Measurements from ENCODE around the gene TYMS. TPM values are rescaled to one million over a fixed set of nuclear protein-coding genes. Genes with fewer than 3 reads are reported as not detected.

The TYMS gene
- total and polyA plus RNA-seq, 9 of the 15 experiments (the other 6 are each of a cell fraction or from before 2014, with no cell fraction given) = 69.1 to 409 (median 175) TPM

DNA sequence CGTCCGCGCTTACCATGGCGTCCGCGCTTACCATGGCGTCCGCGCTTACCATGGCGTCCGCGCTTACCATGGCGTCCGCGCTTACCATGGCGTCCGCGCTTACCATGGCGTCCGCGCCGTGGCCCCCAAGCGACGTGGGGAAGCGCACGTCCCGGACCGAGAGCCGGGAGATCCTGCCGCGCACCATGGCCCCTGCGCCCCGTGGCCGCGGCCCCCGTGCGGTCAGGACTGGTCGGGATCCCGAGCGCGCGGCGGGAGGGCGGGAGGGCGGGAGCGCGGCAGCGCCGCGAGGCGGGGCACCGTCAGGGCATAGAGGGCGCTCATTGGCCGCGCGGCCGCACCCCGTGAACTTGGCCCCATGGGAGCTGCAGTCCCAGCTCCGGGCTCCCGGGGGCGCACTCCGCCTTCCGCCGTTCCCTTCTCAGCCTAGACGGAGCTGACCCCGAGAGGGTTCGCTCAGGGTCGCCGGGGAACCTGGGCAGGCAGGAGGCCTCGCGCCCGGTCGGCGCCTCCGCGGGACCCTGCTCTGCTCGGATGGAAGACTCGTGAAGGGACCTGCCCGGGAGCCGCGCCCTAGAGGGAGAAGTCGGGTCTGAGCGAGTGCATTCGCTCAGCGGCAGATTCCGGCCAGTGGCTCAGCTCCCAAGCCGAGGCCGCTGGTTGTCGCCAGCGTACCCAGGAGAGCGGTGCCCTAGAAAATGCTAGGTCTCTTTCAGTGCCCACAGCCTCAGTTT, 55.1 kb downstream of the TYMS start, which contains the start of gene ENOSF1 (continued):
- TF ChIP-seq, protein P1, sequence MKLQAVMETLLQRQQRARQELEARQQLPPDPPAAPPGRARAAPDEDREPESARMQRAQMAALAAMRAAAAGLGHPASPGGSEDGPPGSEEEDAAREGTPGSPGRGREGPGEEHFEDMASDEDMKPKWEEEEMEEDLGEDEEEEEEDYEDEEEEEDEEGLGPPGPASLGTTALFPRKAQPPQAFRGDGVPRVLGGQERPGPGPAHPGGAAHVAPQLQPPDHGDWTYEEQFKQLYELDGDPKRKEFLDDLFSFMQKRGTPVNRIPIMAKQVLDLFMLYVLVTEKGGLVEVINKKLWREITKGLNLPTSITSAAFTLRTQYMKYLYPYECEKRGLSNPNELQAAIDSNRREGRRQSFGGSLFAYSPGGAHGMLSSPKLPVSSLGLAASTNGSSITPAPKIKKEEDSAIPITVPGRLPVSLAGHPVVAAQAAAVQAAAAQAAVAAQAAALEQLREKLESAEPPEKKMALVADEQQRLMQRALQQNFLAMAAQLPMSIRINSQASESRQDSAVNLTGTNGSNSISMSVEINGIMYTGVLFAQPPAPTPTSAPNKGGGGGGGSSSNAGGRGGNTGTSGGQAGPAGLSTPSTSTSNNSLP (IDR thresholded peaks at IDR 0.05; ENCODE audit: borderline replicate concordance, low read depth, low read length) = no peak
- TF ChIP-seq ZNF263 (CRISPR knock-in tag; IDR thresholded peaks at IDR 0.05; ENCODE audit: borderline replicate concordance) = peak; percentile 61
- TF ChIP-seq FOXA3 (CRISPR knock-in tag; conservative IDR thresholded peaks at IDR 0.05 in 1 of 2, IDR thresholded peaks at IDR 0.05 in 1 of 2) = peak in 1 of 2 experiments; percentile 50; a peak in 1 of 4 replicates
- TF ChIP-seq, protein P2, sequence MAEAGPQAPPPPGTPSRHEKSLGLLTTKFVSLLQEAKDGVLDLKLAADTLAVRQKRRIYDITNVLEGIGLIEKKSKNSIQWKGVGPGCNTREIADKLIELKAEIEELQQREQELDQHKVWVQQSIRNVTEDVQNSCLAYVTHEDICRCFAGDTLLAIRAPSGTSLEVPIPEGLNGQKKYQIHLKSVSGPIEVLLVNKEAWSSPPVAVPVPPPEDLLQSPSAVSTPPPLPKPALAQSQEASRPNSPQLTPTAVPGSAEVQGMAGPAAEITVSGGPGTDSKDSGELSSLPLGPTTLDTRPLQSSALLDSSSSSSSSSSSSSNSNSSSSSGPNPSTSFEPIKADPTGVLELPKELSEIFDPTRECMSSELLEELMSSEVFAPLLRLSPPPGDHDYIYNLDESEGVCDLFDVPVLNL (CRISPR knock-in tag; IDR thresholded peaks at IDR 0.05; ENCODE audit: low read depth) = peak; percentile 75; the same call in 1 of the 2 replicates
- TF ChIP-seq DACH1 (IDR thresholded peaks at IDR 0.05; ENCODE audit: partially characterized antibody) = no peak
- TF ChIP-seq, protein P3, sequence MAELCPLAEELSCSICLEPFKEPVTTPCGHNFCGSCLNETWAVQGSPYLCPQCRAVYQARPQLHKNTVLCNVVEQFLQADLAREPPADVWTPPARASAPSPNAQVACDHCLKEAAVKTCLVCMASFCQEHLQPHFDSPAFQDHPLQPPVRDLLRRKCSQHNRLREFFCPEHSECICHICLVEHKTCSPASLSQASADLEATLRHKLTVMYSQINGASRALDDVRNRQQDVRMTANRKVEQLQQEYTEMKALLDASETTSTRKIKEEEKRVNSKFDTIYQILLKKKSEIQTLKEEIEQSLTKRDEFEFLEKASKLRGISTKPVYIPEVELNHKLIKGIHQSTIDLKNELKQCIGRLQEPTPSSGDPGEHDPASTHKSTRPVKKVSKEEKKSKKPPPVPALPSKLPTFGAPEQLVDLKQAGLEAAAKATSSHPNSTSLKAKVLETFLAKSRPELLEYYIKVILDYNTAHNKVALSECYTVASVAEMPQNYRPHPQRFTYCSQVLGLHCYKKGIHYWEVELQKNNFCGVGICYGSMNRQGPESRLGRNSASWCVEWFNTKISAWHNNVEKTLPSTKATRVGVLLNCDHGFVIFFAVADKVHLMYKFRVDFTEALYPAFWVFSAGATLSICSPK (IDR thresholded peaks at IDR 0.05; ENCODE audit: borderline replicate concordance) = no peak
- TF ChIP-seq ETV5 (CRISPR knock-in tag; IDR thresholded peaks at IDR 0.05; ENCODE audit: low read depth) = peak; percentile 54; the same call in 1 of the 2 replicates
- peak; percentile 98; the same call in 1 of the 2 replicates for TF ChIP-seq FOXP1 (CRISPR knock-in tag; IDR thresholded peaks at IDR 0.05)
- TF ChIP-seq HDAC1 (IDR thresholded peaks at IDR 0.05) = no peak
- no peak for TF ChIP-seq TOE1 (IDR thresholded peaks at IDR 0.05; ENCODE audit: borderline replicate concordance)
- 0 out of 2 replicates have a peak, but pooled peaks have one; percentile 29 for TF ChIP-seq TOE1 (CRISPR knock-in tag; IDR thresholded peaks at IDR 0.05; ENCODE audit: borderline replicate concordance, low read depth)
- TF ChIP-seq ZNF431 (CRISPR knock-in tag; IDR thresholded peaks at IDR 0.05) = peak; percentile 71
- 0 out of 2 replicates have a peak, but pooled peaks have one; percentile 26 for TF ChIP-seq ZBTB1 (CRISPR knock-in tag; IDR thresholded peaks at IDR 0.05; ENCODE audit: borderline replicate concordance, low read depth)
- TF ChIP-seq TAF1 (IDR thresholded peaks at IDR 0.05; ENCODE audit: control insufficient read depth, extremely low read depth, insufficient read depth, low read length, severe bottlenecking) = peak; percentile 74
- TF ChIP-seq, protein P4, sequence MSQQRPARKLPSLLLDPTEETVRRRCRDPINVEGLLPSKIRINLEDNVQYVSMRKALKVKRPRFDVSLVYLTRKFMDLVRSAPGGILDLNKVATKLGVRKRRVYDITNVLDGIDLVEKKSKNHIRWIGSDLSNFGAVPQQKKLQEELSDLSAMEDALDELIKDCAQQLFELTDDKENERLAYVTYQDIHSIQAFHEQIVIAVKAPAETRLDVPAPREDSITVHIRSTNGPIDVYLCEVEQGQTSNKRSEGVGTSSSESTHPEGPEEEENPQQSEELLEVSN (IDR thresholded peaks at IDR 0.05; ENCODE audit: borderline replicate concordance in 1 of 2, extremely low read depth in 1 of 2, insufficient read depth in 1 of 2, insufficient read length in 1 of 2, low read depth in 1 of 2, low read length in 1 of 2, poor library complexity in 1 of 2, severe bottlenecking in 1 of 2) = peak; percentile 48 to 93
- TF ChIP-seq PCBP1 (IDR thresholded peaks at IDR 0.05; ENCODE audit: low read depth, low read length, poor library complexity, severe bottlenecking) = peak; percentile 48
- no peak for TF ChIP-seq ZKSCAN3 (CRISPR knock-in tag; IDR thresholded peaks at IDR 0.05)
- 0 out of 2 replicates have a peak, but pooled peaks have one; percentile 40 for TF ChIP-seq RBM14 (IDR thresholded peaks at IDR 0.05; ENCODE audit: borderline replicate concordance, insufficient read depth, low read depth, low read length)
- no peak for TF ChIP-seq PHB2 (IDR thresholded peaks at IDR 0.05; ENCODE audit: low read depth)
